Activated CD8-positive, alpha-beta memory T cell treated with anti-CD3 and anti-CD28 coated beads for 4 hours (primary cell): ENCODE measurements around the gene ERO1B.
A peak's percentile ranks its signal among the peaks of the same experiment; 100 is the strongest.
"Not testable (repeated sequence)": the region's sequence is repeated elsewhere in the genome, so short reads cannot be mapped to it uniquely, and the experiment has no call there.

ENCODE experiments used
- DNase-seq, 2 donors: peaks; one replicate each; pipeline ENCODE4 v3.0.0-alpha.2; 2020; ENCODE audit warnings: low read depth in 2 of 2

Gene ERO1B

GRCh38 chr1:236281654-236282424 lies at the start of gene ERO1B:
Gene ERO1B (minus strand): TSS chr1:236281958. CDS start chr1:236281783, 175 bp downstream.
- DNase-seq, result peak; percentile 94 to 95

- DNase-seq, result not testable (repeated sequence)
Measured at GRCh38 chr1:236331412-236331811, 49.7 kb upstream of the ERO1B start.

GRCh38 chr1:236326432-236326831 lies 44.7 kb upstream of the ERO1B start:
- no peak for DNase-seq

- no peak for DNase-seq
Measured at GRCh38 chr1:236325567-236325966, 43.8 kb upstream of the ERO1B start.

- DNase-seq, result no peak
Measured at GRCh38 chr1:236323819-236324411, 42.2 kb upstream of the ERO1B start.

- no peak for DNase-seq
Measured at GRCh38 chr1:236322566-236323409, 41.0 kb upstream of the ERO1B start.

- DNase-seq, result no peak
Measured at GRCh38 chr1:236321101-236321500, 39.3 kb upstream of the ERO1B start.

- DNase-seq, result no peak
Measured at GRCh38 chr1:236320671-236321070, 38.9 kb upstream of the ERO1B start.

- DNase-seq, result no peak
Measured at GRCh38 chr1:236320214-236320613, 38.5 kb upstream of the ERO1B start.

GRCh38 chr1:236316437-236316836 lies 34.7 kb upstream of the ERO1B start:
- DNase-seq, result no peak

GRCh38 chr1:236315518-236315917 lies 33.8 kb upstream of the ERO1B start:
- DNase-seq, result no peak

- DNase-seq, result no peak
Measured at GRCh38 chr1:236315092-236315491, 33.3 kb upstream of the ERO1B start.

- DNase-seq, result not testable (repeated sequence)
Measured at GRCh38 chr1:236314050-236314449, 32.3 kb upstream of the ERO1B start.

- no peak for DNase-seq
Measured at GRCh38 chr1:236313427-236313826, 31.7 kb upstream of the ERO1B start.

- DNase-seq, result no peak
Measured at GRCh38 chr1:236311040-236311439, 29.3 kb upstream of the ERO1B start.

GRCh38 chr1:236308827-236309226 lies 27.1 kb upstream of the ERO1B start:
- DNase-seq, result no peak

GRCh38 chr1:236307435-236307834 lies 25.7 kb upstream of the ERO1B start:
- no peak for DNase-seq

GRCh38 chr1:236304682-236305081 lies 22.9 kb upstream of the ERO1B start:
- no peak for DNase-seq

- DNase-seq, result no peak
Measured at GRCh38 chr1:236303675-236304074, 21.9 kb upstream of the ERO1B start.

- DNase-seq, result no peak
Measured at GRCh38 chr1:236302941-236303340, 21.2 kb upstream of the ERO1B start.

- no peak for DNase-seq
Measured at GRCh38 chr1:236301958-236302335, 20.2 kb upstream of the ERO1B start.
